Smooth muscle cell (in vitro differentiated cells): ENCODE data around the gene CHD6. TPM values are rescaled to one million over a fixed set of nuclear protein-coding genes. Genes with fewer than 3 reads are reported as not detected.

Experiments used
- DNase-seq: peaks from one replicate; lab custom pipeline; 2025; ENCODE audit not compliant: unreplicated experiment; lab: John Stamatoyannopoulos, UW
- H2AFZ ChIP-seq: fragments of 200-600 bp; sonication (generic); 2 replicates; pipeline ENCODE4 v1.6.0; 2016; ENCODE audit warnings: antibody characterized with exemption, low read depth, mild to moderate bottlenecking
- H3F3A ChIP-seq: fragments of 200-600 bp; sonication (generic); 2 replicates; pipeline ENCODE4 v1.6.0; 2017; ENCODE audit warnings: antibody characterized with exemption, low read depth
- H3K27ac ChIP-seq: fragments of 200-600 bp; sonication (generic); 2 replicates; pipeline ENCODE4 v1.5.1; 2016; ENCODE audit warnings: low read depth, mild to moderate bottlenecking
- H3K27me3 ChIP-seq: fragments of 200-600 bp; sonication (generic); 2 replicates; pipeline ENCODE4 v1.6.1; 2016; ENCODE audit warnings: low read depth, mild to moderate bottlenecking
- H3K36me3 ChIP-seq: fragments of 200-600 bp; sonication (generic); 2 replicates; pipeline ENCODE4 v1.5.1; 2016; ENCODE audit warnings: low read depth
- H3K4me1 ChIP-seq: fragments of 200-600 bp; sonication (generic); 2 replicates; pipeline ENCODE4 v1.5.1; 2016; ENCODE audit warnings: low read depth
- H3K4me2 ChIP-seq: fragments of 200-600 bp; sonication (generic); 2 replicates; pipeline ENCODE4 v1.6.0; 2016; ENCODE audit warnings: mild to moderate bottlenecking
- H3K4me3 ChIP-seq: fragments of 200-600 bp; sonication (generic); 2 replicates; pipeline ENCODE4 v1.5.1; 2016; ENCODE audit warnings: mild to moderate bottlenecking
- H3K79me2 ChIP-seq: fragments of 200-600 bp; sonication (generic); 2 replicates; pipeline ENCODE4 v1.6.0; 2016; ENCODE audit warnings: low read depth, mild to moderate bottlenecking
- H3K9ac ChIP-seq: fragments of 200-600 bp; sonication (generic); 2 replicates; pipeline ENCODE4 v1.6.0; 2016; ENCODE audit warnings: low read depth
- H3K9me3 ChIP-seq: fragments of 200-600 bp; sonication (generic); replicated peaks from 2 replicates; pipeline ENCODE4 v1.5.1; 2016; ENCODE audit warnings: low read depth
- H4K20me1 ChIP-seq: fragments of 200-600 bp; sonication (generic); 2 replicates; pipeline ENCODE4 v1.6.0; 2016; ENCODE audit warnings: low read depth
- WGBS: methylation state at CpG from one replicate; pipeline ENCODE4 v1.1.7; 2016; ENCODE audit warnings: low lambda C conversion rate; 5-methylcytosine and 5-hydroxymethylcytosine counted together
- polyA plus RNA-seq: library from polyadenylated mRNA; unstranded; fragments of >200 nt; fragmentation: Nextera tagmentation; extraction: Ambion mirVana; gene quantifications from 2 replicates; pipeline ENCODE4 v1.2.1, GENCODE V29; 2016
- total RNA-seq: library from RNA; depleted of rRNA; stranded (reverse); fragments of >200 nt; gene quantifications from 2 replicates; pipeline ENCODE4 v1.2.3, GENCODE V29; 2014
- TF ChIP-seq, protein P1 (sequence below): fragments of 200-600 bp; sonication (generic); IDR thresholded peaks from 2 replicates; pipeline ENCODE4 v1.5.1; 2017; ENCODE audit warnings: borderline replicate concordance, mild to moderate bottlenecking, antibody characterized with exemption; ENCODE audit not compliant: insufficient read depth, poor library complexity, severe bottlenecking

CHD6 gene
- total and polyA plus RNA-seq, 2 experiments from 2014 or later, result 41.7 to 47.8 TPM

DNA sequence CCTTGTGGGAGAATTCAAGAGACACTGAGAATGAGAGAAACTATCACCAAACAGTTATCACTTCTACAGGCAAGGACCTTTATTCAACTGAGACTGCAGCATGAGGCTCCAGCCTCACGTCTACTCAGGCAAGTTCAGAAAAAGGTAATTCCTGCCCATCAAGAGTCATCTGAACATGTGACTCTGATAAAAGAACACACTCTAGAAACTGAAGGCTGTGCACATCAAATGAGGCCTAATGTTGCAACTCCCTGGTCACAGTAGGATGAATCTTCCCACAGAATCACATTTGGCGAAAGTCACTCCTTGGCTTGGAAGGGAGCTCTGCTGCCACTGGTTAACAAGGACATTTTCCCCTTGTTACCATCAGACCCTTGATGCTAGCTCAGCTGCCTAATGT lies 180.3 kb downstream of the CHD6 start:
- DNase-seq, result no peak
- TF ChIP-seq, protein P1, sequence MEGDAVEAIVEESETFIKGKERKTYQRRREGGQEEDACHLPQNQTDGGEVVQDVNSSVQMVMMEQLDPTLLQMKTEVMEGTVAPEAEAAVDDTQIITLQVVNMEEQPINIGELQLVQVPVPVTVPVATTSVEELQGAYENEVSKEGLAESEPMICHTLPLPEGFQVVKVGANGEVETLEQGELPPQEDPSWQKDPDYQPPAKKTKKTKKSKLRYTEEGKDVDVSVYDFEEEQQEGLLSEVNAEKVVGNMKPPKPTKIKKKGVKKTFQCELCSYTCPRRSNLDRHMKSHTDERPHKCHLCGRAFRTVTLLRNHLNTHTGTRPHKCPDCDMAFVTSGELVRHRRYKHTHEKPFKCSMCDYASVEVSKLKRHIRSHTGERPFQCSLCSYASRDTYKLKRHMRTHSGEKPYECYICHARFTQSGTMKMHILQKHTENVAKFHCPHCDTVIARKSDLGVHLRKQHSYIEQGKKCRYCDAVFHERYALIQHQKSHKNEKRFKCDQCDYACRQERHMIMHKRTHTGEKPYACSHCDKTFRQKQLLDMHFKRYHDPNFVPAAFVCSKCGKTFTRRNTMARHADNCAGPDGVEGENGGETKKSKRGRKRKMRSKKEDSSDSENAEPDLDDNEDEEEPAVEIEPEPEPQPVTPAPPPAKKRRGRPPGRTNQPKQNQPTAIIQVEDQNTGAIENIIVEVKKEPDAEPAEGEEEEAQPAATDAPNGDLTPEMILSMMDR, result no peak
- Histone ChIP-seq H3K4me2 (no peak overlapping the region), H3K36me3 (peaks cover 19% of the 10 kb centered on the region), H3K9ac (no peak overlapping the region), H3K27ac (no peak overlapping the region), H3F3A (no peaks in the 10 kb centered on the region), H3K79me2 (no peaks in the 10 kb centered on the region), H3K4me1 (no peaks in the 10 kb centered on the region), H2AFZ (no peak overlapping the region), H4K20me1 (no peaks in the 10 kb centered on the region), H3K27me3 (no peaks in the 10 kb centered on the region), H3K9me3 (no peaks in the 10 kb centered on the region), H3K4me3 (no peak overlapping the region)
- 72% methylated on average over 2 of the region's 2 CpGs for WGBS

DNA sequence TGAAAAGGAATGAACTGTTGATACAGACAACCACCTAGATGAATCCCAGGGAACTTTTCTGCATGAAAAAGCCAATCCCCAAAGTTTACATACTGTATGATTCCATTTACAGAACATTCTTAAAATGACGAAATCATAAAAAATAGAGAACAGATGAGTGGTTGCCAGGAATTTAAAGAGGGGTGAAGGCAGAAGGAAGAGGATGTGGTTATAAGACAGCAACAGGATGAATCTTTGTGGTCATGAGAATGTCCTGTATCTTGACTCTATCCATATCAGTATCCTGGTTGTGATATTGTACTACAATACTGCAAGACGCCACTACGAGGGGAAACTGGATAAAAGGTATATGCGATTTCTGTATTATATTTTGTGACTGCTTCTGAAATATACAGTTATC lies 181.5 kb downstream of the CHD6 start:
- no peak overlapping the region for H2AFZ ChIP-seq
- H3F3A ChIP-seq, result no peaks in the 10 kb centered on the region
- no peaks in the 10 kb centered on the region for H3K4me1 ChIP-seq
- TF ChIP-seq, protein P1, result no peak
- no peak overlapping the region for H3K27ac ChIP-seq
- H3K4me2 ChIP-seq, result no peak overlapping the region
- H3K9me3 ChIP-seq, result no peaks in the 10 kb centered on the region
- no peak overlapping the region for H3K9ac ChIP-seq
- H3K79me2 ChIP-seq, result no peaks in the 10 kb centered on the region
- H3K36me3 ChIP-seq, result peaks cover 19% of the 10 kb centered on the region
- no peak overlapping the region for H3K4me3 ChIP-seq
- no peak for DNase-seq
- 91% methylated on average over 4 of the region's 4 CpGs for WGBS
- H3K27me3 ChIP-seq, result no peaks in the 10 kb centered on the region
- no peaks in the 10 kb centered on the region for H4K20me1 ChIP-seq

GRCh38 chr20:41433203-41433602 lies 185.0 kb downstream of the CHD6 start:
- TF ChIP-seq, protein P1, result no peak
- Histone ChIP-seq H3K36me3 (peaks cover 11% of the 10 kb centered on the region), H3K4me1 (no peaks in the 10 kb centered on the region), H3K4me3 (no peak overlapping the region), H2AFZ (no peak overlapping the region), H3K27me3 (no peaks in the 10 kb centered on the region), H3K9me3 (no peaks in the 10 kb centered on the region), H4K20me1 (no peaks in the 10 kb centered on the region), H3F3A (no peaks in the 10 kb centered on the region), H3K79me2 (no peaks in the 10 kb centered on the region), H3K9ac (no peak overlapping the region), H3K27ac (no peak overlapping the region), H3K4me2 (no peak overlapping the region)
- no peak for DNase-seq
- 87% methylated on average over 4 of the region's 4 CpGs for WGBS

GRCh38 chr20:41432746-41433145 lies 185.4 kb downstream of the CHD6 start:
- Histone ChIP-seq H3K27me3 (no peaks in the 10 kb centered on the region), H2AFZ (no peak overlapping the region), H3K27ac (no peak overlapping the region), H3K36me3 (peaks cover 7% of the 10 kb centered on the region), H3K4me3 (no peak overlapping the region), H3K4me1 (no peaks in the 10 kb centered on the region), H3K4me2 (no peak overlapping the region), H3K79me2 (no peaks in the 10 kb centered on the region), H4K20me1 (no peaks in the 10 kb centered on the region), H3F3A (no peaks in the 10 kb centered on the region), H3K9me3 (no peaks in the 10 kb centered on the region), H3K9ac (no peak overlapping the region)
- TF ChIP-seq, protein P1, result no peak
- no peak for DNase-seq
